GM18519 (cell line): Measurements from ENCODE around the gene PRSS56.
"Not testable (repeated sequence)": the region's sequence is repeated elsewhere in the genome, so short reads cannot be mapped to it uniquely, and the experiment has no call there.

Experiments used
- ATAC-seq: cut with Tn5 transposase; IDR thresholded peaks from one replicate; pipeline ENCODE4 v1.9.1; 2021; ENCODE audit warnings: mild to moderate bottlenecking, moderate library complexity; ENCODE audit not compliant: unreplicated experiment, low FRiP score

The PRSS56 gene

DNA sequence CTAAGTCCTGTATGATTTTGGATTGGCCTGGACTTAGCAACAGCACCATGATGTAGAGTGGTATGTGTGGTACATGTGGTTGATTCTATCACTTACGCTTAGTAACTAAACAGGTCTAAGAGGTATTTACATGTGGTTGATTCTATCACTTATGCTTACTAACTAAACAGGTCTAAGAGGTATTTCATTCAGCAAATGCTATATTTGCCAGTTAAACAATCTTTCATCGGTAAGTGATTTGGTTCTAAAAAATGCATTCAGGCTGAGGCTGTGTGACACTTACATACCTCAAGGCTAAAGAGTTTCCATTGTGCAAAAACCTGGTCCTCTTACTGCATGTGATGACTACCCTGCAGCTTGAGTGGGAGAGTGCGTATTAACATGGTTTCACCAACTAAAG lies 43.4 kb downstream of the PRSS56 start:
- ATAC-seq, result no peak

DNA sequence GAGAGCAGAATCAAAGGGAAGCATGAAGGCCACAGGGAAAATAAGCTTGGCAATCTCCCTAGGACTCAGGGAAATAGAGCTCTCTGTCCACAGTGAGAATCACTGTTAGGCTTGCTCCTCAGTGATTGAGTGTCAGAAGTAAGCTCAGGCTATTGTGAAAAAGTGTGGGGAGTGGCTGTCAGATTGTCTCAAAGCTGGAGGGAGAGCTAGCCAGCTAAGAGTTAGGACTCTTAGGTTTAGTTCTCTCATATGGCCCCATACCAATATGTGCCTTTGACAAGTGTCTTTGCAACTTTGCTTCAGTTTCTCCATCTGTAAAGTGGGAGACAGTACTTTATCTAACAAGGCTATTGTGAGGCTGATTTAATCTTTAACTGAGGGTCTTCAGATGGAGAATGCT lies 47.5 kb downstream of the PRSS56 start:
- no peak for ATAC-seq

DNA sequence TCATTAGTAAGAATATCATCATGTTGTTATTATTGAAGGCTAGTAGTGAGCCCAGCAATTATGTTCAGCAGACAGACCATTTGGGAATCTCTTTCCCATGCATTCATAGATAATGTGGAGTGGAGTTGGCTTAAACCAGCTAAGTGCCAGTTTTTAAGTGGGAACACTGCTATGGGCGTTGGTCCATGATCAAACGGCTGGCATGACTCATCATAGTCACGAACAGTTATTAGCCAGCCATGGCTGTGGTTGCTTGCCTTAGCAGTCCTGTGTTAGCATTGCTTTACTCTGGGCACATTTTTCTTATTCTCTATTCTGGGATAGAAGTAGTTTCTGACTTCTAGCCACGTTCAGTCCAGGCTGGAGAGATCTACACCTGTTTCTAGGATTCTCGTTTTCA lies 48.0 kb downstream of the PRSS56 start:
- ATAC-seq, result no peak

DNA sequence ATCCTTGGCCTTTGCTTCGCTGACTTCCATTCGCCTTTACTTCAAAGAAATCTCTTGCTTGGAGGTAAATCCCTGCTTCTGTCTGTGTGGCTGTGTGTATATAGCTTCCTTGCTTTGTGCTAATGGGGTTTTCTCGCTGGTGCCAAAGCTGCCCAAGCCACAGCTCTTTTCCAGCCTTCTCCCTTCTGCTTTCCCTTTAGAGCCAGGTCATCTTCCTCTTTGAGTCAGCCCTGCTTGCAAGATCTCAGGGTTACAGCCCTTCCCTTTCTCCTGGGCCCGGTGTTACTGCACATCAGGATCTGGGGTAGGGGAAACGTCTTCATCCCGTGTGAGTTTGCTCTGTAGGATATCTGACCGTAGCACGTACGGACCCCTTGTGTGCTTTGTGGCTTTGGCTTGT lies 49.4 kb downstream of the PRSS56 start:
- ATAC-seq, result no peak

DNA sequence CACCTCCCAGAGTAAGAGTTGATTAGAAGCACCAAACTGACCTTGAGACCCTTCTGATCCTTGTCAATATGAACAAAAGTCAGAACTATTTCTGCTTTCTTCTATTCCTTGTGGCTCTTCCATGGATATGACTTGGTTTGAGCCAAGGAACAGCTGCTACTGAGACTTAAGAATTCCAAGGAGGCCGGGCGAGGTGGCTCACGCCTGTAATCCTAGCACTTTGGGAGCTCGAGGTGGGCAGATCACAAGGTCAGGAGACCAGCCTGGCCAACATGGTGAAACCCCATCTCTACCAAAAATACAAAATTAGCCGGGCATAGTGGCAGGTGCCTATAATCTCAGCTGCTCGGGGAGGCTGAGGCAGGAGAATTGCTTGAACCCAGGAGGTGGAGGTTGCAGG lies 50.3 kb downstream of the PRSS56 start:
- not testable (repeated sequence) for ATAC-seq

DNA sequence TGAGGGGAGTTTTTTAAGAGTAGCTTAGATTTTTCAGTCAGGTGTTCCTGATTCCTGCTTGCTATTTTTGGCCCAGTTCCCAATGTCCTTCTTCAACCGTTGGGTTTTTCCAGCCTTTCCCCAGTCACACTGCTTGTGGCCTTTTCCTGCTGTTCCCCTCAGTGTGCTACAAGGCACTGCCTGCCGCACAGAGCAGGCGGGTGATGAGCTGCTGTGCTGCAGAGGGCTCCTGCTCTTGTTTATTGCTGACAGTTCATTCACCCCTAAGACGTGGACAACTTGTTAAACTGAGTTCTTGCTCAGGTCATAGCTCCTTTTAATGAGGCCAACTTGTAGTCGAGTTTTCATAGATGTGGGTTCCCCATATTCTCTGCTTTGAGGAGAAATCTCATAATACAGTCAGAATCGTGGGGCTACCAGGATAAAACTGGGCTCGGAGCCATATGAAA lies 50.9 kb downstream of the PRSS56 start:
- ATAC-seq, result no peak

DNA sequence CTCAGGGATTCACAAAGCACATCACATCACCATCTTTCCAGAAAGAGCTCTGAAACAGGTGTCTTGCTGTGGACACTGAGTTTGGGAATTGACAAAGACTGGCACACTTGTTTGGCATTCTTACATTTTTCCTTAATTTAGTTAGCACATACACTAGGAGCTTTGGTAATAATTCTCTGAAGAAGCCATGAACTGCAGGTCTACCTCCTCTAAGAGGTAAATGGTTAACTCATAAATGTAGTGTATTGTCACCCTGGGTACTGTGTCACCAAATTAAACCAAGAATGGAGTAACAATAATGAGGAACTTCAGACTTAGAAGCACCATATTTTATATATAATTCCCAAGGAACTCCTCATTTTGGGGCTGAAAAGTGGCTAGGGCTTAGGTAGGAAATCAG lies 52.9 kb downstream of the PRSS56 start:
- no peak for ATAC-seq

DNA sequence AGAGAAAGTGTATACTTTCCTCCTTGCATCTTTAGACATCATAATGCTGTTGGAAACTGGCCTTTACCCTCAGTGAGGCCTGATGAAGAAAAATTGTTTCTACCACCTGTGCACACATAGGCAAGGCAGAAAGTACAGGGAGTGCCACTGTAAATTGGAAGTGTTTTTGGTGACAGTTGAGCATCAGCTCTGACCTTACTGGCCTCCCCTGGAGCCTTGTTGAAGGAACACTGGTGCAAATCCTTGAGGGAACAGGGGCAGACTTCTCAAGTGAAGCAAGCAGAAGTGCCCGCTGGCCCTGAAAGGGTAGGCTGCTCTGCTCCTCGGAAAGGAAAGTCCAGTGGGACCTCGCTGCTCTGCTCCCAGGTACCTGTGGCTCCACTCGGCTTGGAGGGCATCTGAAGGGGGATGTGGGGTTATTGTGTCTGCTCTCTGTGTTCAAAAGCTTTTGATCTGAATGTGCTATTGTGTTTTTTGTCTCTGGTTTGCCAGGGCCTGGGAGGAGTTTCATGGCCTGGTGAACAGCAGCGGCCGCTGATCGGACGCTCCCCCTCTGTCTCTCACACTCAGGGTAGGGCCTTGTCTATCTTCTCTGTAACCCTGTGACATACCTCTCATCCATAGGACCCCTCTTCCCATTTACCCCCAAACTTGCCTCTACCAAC lies 53.7 kb downstream of the PRSS56 start:
- no peak for ATAC-seq

DNA sequence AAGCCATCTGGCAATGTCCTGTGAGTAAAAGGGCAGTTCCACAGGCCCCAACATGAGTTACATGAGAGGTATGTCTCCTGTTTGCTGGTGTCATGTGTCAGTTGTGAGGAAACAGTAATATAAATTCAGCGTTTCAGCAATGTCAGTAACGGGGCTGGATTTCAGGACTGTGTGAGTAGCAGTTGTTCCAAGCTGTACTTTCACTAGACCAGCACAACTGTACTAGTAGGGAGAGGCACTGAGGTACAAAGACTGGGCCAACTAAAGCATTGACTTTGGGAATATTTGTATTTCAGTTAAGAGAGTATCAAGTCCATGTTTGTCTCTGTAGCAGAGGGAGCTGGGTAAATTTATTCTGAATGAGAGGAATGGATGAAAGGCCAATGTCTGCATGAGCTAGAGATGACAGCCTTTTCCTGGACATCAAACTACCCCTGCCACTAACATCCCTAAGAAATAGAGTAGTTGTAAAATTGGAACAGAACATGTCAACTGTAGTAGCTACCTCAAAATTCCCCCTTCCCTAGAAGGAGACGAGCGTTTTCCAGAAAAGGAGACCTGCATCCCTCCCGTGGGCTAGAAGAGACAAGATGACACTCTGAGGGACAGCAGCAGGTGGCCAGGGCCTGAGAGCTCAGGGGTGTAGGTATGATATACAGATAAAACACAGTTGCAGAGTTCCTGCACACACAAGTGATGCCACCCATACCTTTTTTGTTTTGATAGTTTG lies 54.7 kb downstream of the PRSS56 start:
- ATAC-seq, result no peak
